GM12878 (cell line): ENCODE results near the gene SS18. TPM values are rescaled to one million over a fixed set of nuclear protein-coding genes. Genes with fewer than 3 reads are reported as not detected.

Experiments
- ATAC-seq: fragments of 200-7000 bp; cut with Tn5 transposase; 3 replicates; pipeline ENCODE4 v1.9.1; 2020; ENCODE audit warnings: mild to moderate bottlenecking, moderate library complexity
- BruUV-seq: library from RNA; stranded (reverse); fragments of 400-500 nt; replicated peaks from 2 replicates; lab custom pipeline; 2021; lab: Mats Ljungman, UMichigan
- CTCF ChIA-PET: fragments of 300-600 bp; sonication (Branson Sonifier 250); formaldehyde crosslinking; extraction: SDS; loops from one replicate; lab custom pipeline; 2021; ENCODE audit warnings: inconsistent platforms; lab: Yijun Ruan, JAX
- POLR2A ChIA-PET: fragments of 350-600 bp; formaldehyde crosslinking; extraction: SDS; loops from one replicate; lab custom pipeline; 2021; ENCODE audit warnings: inconsistent platforms; lab: Charles Lee
- RAD21 ChIA-PET: fragments of 300-600 bp; sonication (Branson Sonifier 250); formaldehyde crosslinking; loops from one replicate; lab custom pipeline; 2023; ENCODE audit warnings: antibody characterized with exemption; ENCODE audit not compliant: unreplicated experiment; lab: Charles Lee
- SMC1A ChIA-PET: fragments of 300-600 bp; sonication (Branson Sonifier 250); formaldehyde crosslinking; loops from one replicate; lab custom pipeline; 2023; ENCODE audit not compliant: unreplicated experiment, uncharacterized antibody; lab: Charles Lee
- DNase-seq: peaks from one replicate; pipeline ENCODE4 v3.0.0-alpha.2; 2011; ENCODE audit warnings: low read depth, low spot score
- FAIRE-seq: peaks from 3 replicates; lab custom pipeline; 2011; peaks lifted over from hg19 to GRCh38; lab: Jason Lieb, UNC
- H2AFZ ChIP-seq: 2 replicates; pipeline ENCODE4 v1.6.0; 2011; ENCODE audit warnings: low read depth, low read length, control low read depth; ENCODE audit not compliant: control insufficient read depth
- H3K27ac ChIP-seq: 2 replicates; pipeline ENCODE4 v1.5.1; 2011; ENCODE audit warnings: control low read depth; ENCODE audit not compliant: control insufficient read depth, insufficient read depth
- H3K27me3 ChIP-seq, 2 experiments: replicated peaks in 1 of 2; 2 replicates each; pipeline versions ENCODE4 v1.6.0 to v1.6.1; 2011; ENCODE audit warnings: low read length in 1 of 2; ENCODE audit not compliant: control insufficient read depth in 2 of 2, insufficient read depth in 2 of 2
- H3K36me3 ChIP-seq, 2 experiments: 2 replicates each; pipeline ENCODE4 v1.5.1; 2011; ENCODE audit warnings: low read length in 1 of 2; ENCODE audit not compliant: control insufficient read depth in 2 of 2, insufficient read depth in 2 of 2
- H3K4me1 ChIP-seq: 2 replicates; pipeline ENCODE4 v1.6.1; 2011; ENCODE audit warnings: mild to moderate bottlenecking, low read length, moderate library complexity, mixed read lengths; ENCODE audit not compliant: control insufficient read depth, insufficient read depth
- H3K4me2 ChIP-seq: 2 replicates; pipeline ENCODE4 v1.6.0; 2011; ENCODE audit warnings: control low read depth; ENCODE audit not compliant: control insufficient read depth, insufficient read depth
- H3K4me3 ChIP-seq: fragments of 200-600 bp; sonication (generic); 2 replicates; pipeline ENCODE4 v1.5.1; 2016
- H3K79me2 ChIP-seq: 2 replicates; pipeline ENCODE4 v1.6.0; 2011; ENCODE audit warnings: low read length; ENCODE audit not compliant: control insufficient read depth, insufficient read depth
- H3K9ac ChIP-seq: 2 replicates; pipeline ENCODE4 v1.8.0; 2011; ENCODE audit warnings: low read length, control low read depth, mixed read lengths; ENCODE audit not compliant: control insufficient read depth, insufficient read depth
- H3K9me3 ChIP-seq: replicated peaks from 3 replicates; pipeline ENCODE4 v1.5.1; 2011; ENCODE audit warnings: mild to moderate bottlenecking, low read length; ENCODE audit not compliant: control insufficient read depth, insufficient read depth
- H4K20me1 ChIP-seq: 2 replicates; pipeline ENCODE4 v1.6.0; 2011; ENCODE audit not compliant: control insufficient read depth, insufficient read depth
- CBX5 ChIP-seq: sonication (generic); IDR thresholded peaks from 2 replicates; pipeline ENCODE4 v1.6.1; 2016; ENCODE audit warnings: low read depth, moderate library complexity, mild to moderate bottlenecking, inconsistent platforms
- ETV6 ChIP-seq, 2 experiments: fragments of 450-650 bp in 1 of 2; IDR thresholded peaks in 1 of 2; conservative IDR thresholded peaks in 1 of 2; 2 replicates each; pipeline ENCODE4 v1.6.1; 2014; ENCODE audit warnings: antibody characterized with exemption in 1 of 2, borderline replicate concordance in 1 of 2, low read depth in 1 of 2, mild to moderate bottlenecking in 1 of 2, moderate library complexity in 1 of 2
- JUND ChIP-seq: IDR thresholded peaks from 2 replicates; pipeline ENCODE4 v1.6.1; 2012; ENCODE audit warnings: low read depth, mild to moderate bottlenecking, low read length, improper control_type of control experiment, moderate library complexity
- KAT2A ChIP-seq: conservative IDR thresholded peaks from 2 replicates; pipeline ENCODE4 v1.6.1; 2011; ENCODE audit warnings: low read depth, low read length; ENCODE audit not compliant: control insufficient read depth
- MYB ChIP-seq: fragments of 150-350 bp; IDR thresholded peaks from 2 replicates; pipeline ENCODE4 v1.6.1; 2014; ENCODE audit warnings: mild to moderate bottlenecking, low read depth, low read length, borderline replicate concordance
- POLR2AphosphoS5 ChIP-seq: IDR thresholded peaks from 2 replicates; pipeline ENCODE4 v1.6.1; 2011; ENCODE audit warnings: mild to moderate bottlenecking, low read length, inconsistent platforms
- RAD51 ChIP-seq: fragments of 450-650 bp; IDR thresholded peaks from 2 replicates; pipeline ENCODE4 v1.6.1; 2016; ENCODE audit warnings: moderate library complexity, mild to moderate bottlenecking, inconsistent platforms
- SRF ChIP-seq, 2 experiments: IDR thresholded peaks; 2 replicates each; pipeline ENCODE4 v1.6.1; 2011; ENCODE audit warnings: low read depth in 2 of 2, low read length in 2 of 2, mild to moderate bottlenecking in 1 of 2, moderate library complexity in 1 of 2
- STAT1 ChIP-seq: fragments of 450-650 bp; conservative IDR thresholded peaks from 2 replicates; pipeline ENCODE4 v1.6.1; 2014; ENCODE audit warnings: antibody characterized with exemption, mild to moderate bottlenecking
- ZBED1 ChIP-seq: IDR thresholded peaks from 2 replicates; pipeline ENCODE4 v1.6.1; 2016; ENCODE audit warnings: borderline replicate concordance
- WGBS: methylation state at CpG from one replicate; pipeline ENCODE4 v1.1.6; 2016; ENCODE audit warnings: low lambda C conversion rate; ENCODE audit not compliant: insufficient replicate concordance, insufficient coverage; ENCODE audit errors: missing lambda C conversion rate; 5-methylcytosine and 5-hydroxymethylcytosine counted together
- in situ Hi-C: fragments of 300-500 bp; cut with MboI; formaldehyde crosslinking; loops from 9 replicates; pipeline ENCODE4 v1.14.3; 2018; ENCODE audit warnings: mixed read lengths
- intact Hi-C: fragments of 100-400 bp; cut with micrococcal nuclease; formaldehyde crosslinking; loops from one replicate; pipeline ENCODE4 v1.14.2; 2022; ENCODE audit not compliant: unreplicated experiment
- polyA plus RNA-seq, 11 experiments: library from polyadenylated mRNA; depleted of rRNA in 4 of 11; unstranded in 6 of 11; stranded (reverse) in 5 of 11; fragments of >200 nt; fragmentation: Nextera tagmentation in 4 of 11; fragmentation: Illumina TruSeq in 1 of 11; extraction: Ambion mirVana in 4 of 11; extraction: Trizol in 1 of 11; gene quantifications; 1 replicate in 1 of 11; 2 replicates in 10 of 11; pipeline versions ENCODE4 v1.2.1 to v1.2.3, GENCODE V29; 2011 to 2016; ENCODE audit warnings: inconsistent platforms in 2 of 11, missing spikeins in 2 of 11, low read depth in 1 of 11
- total RNA-seq, 4 experiments: library from RNA; depleted of rRNA in 3 of 4; stranded (reverse); fragments of >200 nt in 3 of 4; fragmentation: Illumina TruSeq in 1 of 4; extraction: Trizol in 1 of 4; gene quantifications; 2 replicates each; pipeline versions ENCODE4 v1.2.1 to v1.2.3, GENCODE V29; 2013 to 2021
- TF ChIP-seq, protein P1 (sequence below): fragments of 450-650 bp; IDR thresholded peaks from 2 replicates; pipeline ENCODE4 v1.6.1; 2017; ENCODE audit warnings: antibody characterized with exemption, mild to moderate bottlenecking, moderate library complexity
- TF ChIP-seq, protein P2 (sequence below): IDR thresholded peaks from 2 replicates; pipeline ENCODE4 v1.6.1; 2011; ENCODE audit warnings: borderline replicate concordance, low read depth, mild to moderate bottlenecking, moderate library complexity, low read length; ENCODE audit not compliant: insufficient read depth, poor library complexity, severe bottlenecking
- TF ChIP-seq, protein P3 (sequence below): IDR thresholded peaks from 2 replicates; pipeline ENCODE4 v1.6.1; 2011; ENCODE audit warnings: borderline replicate concordance, low read depth, mild to moderate bottlenecking, moderate library complexity, mixed read lengths, low read length; ENCODE audit not compliant: insufficient read depth; ENCODE audit errors: extremely low read length
- TF ChIP-seq, protein P4 (sequence below), 3 experiments: IDR thresholded peaks in 2 of 3; conservative IDR thresholded peaks in 1 of 3; 2 replicates each; pipeline ENCODE4 v1.5.1; 2011; ENCODE audit warnings: low read depth in 3 of 3, low read length in 3 of 3, mild to moderate bottlenecking in 3 of 3, control low read depth in 2 of 3, moderate library complexity in 2 of 3, inconsistent platforms in 1 of 3, mixed read lengths in 1 of 3; ENCODE audit not compliant: control insufficient read depth in 2 of 3, insufficient read depth in 1 of 3; ENCODE audit errors: extremely low read depth in 1 of 3
- TF ChIP-seq, protein P5 (sequence below): IDR thresholded peaks from 2 replicates; pipeline ENCODE4 v1.6.1; 2012; ENCODE audit warnings: low read depth, low read length, improper control_type of control experiment

Gene SS18
- total and polyA plus RNA-seq, 10 of the 15 experiments (the other 5 are each of a cell fraction or from before 2014, with no cell fraction given), result 16.6 to 153 (median 81.8) TPM

DNA sequence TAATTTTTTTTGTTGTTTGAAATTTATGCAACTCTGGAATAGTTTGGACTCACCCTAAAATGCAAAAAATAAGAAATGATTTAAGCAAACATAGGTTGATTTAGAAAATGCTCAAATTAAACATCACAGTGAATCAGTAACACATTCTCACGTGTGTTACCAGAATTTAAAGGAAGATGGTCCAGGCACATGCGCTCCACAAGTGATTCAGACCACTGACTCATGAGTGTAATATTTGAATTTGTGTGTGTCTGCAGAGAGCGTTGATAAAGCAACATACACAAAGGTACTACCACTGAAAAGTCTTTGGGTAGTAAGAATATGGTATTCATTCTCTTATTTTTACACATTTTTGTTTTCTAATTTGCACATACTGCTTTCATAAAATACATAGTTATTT, 7.9 kb downstream of the SS18 start:
- SMC1A ChIA-PET, result interaction anchor here (0.8 kb wide), 1 partner anchor 9 kb away, joined by 3 read pairs; no protein-coding TSS in a partner anchor
- Histone ChIP-seq H2AFZ (no peak overlapping the region), H3K36me3 (peaks cover 0 to 17% of the 10 kb centered on the region in 2 experiments; a peak in 3 of 4 replicates), H3K27me3 (no peaks in the 10 kb centered on the region), H3K27ac (no peak overlapping the region), H3K4me1 (no peaks in the 10 kb centered on the region), H3K4me2 (no peak overlapping the region), H3K79me2 (peaks cover 45% of the 10 kb centered on the region), H3K4me3 (no peak overlapping the region), H4K20me1 (no peaks in the 10 kb centered on the region), H3K9ac (no peak overlapping the region), H3K9me3 (no peaks in the 10 kb centered on the region; the same call in 1 of the 3 replicates)
- 98% methylated on average over 3 of the region's 3 CpGs for WGBS
- in situ Hi-C loops (no loop called here), intact Hi-C loops (no loop called here)
- RAD21 ChIA-PET, result no interaction called here
- no TSS peak for BruUV-seq
- DNase-seq (no peak), FAIRE-seq (no peak), ATAC-seq (no peak)
- CTCF ChIA-PET, result no interaction called here
- POLR2A ChIA-PET, result no interaction called here
- TF ChIP-seq ZBED1 (no peak), MYB (no peak), POLR2AphosphoS5 (no peak), KAT2A (no peak), RAD51 (no peak), ETV6 (conservative IDR thresholded peaks at IDR 0.05 in 1 of 2, IDR thresholded peaks at IDR 0.05 in 1 of 2; ENCODE audit: borderline replicate concordance in 1 of 2, low read depth in 1 of 2) (no peak), CBX5 (no peak), SRF (IDR thresholded peaks at IDR 0.05; ENCODE audit: low read depth in 2 of 2, low read length in 2 of 2) (no peak), STAT1 (no peak), JUND (no peak)
- TF ChIP-seq, protein P1, sequence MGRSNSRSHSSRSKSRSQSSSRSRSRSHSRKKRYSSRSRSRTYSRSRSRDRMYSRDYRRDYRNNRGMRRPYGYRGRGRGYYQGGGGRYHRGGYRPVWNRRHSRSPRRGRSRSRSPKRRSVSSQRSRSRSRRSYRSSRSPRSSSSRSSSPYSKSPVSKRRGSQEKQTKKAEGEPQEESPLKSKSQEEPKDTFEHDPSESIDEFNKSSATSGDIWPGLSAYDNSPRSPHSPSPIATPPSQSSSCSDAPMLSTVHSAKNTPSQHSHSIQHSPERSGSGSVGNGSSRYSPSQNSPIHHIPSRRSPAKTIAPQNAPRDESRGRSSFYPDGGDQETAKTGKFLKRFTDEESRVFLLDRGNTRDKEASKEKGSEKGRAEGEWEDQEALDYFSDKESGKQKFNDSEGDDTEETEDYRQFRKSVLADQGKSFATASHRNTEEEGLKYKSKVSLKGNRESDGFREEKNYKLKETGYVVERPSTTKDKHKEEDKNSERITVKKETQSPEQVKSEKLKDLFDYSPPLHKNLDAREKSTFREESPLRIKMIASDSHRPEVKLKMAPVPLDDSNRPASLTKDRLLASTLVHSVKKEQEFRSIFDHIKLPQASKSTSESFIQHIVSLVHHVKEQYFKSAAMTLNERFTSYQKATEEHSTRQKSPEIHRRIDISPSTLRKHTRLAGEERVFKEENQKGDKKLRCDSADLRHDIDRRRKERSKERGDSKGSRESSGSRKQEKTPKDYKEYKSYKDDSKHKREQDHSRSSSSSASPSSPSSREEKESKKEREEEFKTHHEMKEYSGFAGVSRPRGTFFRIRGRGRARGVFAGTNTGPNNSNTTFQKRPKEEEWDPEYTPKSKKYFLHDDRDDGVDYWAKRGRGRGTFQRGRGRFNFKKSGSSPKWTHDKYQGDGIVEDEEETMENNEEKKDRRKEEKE, result no peak
- TF ChIP-seq, protein P2, sequence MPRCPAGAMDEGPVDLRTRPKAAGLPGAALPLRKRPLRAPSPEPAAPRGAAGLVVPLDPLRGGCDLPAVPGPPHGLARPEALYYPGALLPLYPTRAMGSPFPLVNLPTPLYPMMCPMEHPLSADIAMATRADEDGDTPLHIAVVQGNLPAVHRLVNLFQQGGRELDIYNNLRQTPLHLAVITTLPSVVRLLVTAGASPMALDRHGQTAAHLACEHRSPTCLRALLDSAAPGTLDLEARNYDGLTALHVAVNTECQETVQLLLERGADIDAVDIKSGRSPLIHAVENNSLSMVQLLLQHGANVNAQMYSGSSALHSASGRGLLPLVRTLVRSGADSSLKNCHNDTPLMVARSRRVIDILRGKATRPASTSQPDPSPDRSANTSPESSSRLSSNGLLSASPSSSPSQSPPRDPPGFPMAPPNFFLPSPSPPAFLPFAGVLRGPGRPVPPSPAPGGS, result no peak
- TF ChIP-seq, protein P3, sequence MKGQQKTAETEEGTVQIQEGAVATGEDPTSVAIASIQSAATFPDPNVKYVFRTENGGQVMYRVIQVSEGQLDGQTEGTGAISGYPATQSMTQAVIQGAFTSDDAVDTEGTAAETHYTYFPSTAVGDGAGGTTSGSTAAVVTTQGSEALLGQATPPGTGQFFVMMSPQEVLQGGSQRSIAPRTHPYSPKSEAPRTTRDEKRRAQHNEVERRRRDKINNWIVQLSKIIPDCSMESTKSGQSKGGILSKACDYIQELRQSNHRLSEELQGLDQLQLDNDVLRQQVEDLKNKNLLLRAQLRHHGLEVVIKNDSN, result no peak
- TF ChIP-seq, protein P4, sequence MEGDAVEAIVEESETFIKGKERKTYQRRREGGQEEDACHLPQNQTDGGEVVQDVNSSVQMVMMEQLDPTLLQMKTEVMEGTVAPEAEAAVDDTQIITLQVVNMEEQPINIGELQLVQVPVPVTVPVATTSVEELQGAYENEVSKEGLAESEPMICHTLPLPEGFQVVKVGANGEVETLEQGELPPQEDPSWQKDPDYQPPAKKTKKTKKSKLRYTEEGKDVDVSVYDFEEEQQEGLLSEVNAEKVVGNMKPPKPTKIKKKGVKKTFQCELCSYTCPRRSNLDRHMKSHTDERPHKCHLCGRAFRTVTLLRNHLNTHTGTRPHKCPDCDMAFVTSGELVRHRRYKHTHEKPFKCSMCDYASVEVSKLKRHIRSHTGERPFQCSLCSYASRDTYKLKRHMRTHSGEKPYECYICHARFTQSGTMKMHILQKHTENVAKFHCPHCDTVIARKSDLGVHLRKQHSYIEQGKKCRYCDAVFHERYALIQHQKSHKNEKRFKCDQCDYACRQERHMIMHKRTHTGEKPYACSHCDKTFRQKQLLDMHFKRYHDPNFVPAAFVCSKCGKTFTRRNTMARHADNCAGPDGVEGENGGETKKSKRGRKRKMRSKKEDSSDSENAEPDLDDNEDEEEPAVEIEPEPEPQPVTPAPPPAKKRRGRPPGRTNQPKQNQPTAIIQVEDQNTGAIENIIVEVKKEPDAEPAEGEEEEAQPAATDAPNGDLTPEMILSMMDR (IDR thresholded peaks at IDR 0.05 in 2 of 3, conservative IDR thresholded peaks at IDR 0.05 in 1 of 3; ENCODE audit: control insufficient read depth in 2 of 3, extremely low read depth in 1 of 3, insufficient read depth in 1 of 3, low read depth in 3 of 3, low read length in 3 of 3), result no peak
- TF ChIP-seq, protein P5, sequence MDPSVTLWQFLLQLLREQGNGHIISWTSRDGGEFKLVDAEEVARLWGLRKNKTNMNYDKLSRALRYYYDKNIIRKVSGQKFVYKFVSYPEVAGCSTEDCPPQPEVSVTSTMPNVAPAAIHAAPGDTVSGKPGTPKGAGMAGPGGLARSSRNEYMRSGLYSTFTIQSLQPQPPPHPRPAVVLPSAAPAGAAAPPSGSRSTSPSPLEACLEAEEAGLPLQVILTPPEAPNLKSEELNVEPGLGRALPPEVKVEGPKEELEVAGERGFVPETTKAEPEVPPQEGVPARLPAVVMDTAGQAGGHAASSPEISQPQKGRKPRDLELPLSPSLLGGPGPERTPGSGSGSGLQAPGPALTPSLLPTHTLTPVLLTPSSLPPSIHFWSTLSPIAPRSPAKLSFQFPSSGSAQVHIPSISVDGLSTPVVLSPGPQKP, result no peak
